Left ventricle myocardium inferior (tissue), 1 donor: ENCODE results near the gene ATRIP. TPM values are rescaled to one million over a fixed set of nuclear protein-coding genes. Genes with fewer than 3 reads are reported as not detected.

Experiments used
- DNase-seq: peaks from one replicate; pipeline ENCODE4 v3.0.0-alpha.2; 2020
- H3K27ac ChIP-seq: fragments of 200-600 bp; replicated peaks from 2 replicates; pipeline ENCODE4 v1.8.0; 2021
- H3K27me3 ChIP-seq: fragments of 200-600 bp; 2 replicates; pipeline ENCODE4 v1.8.0; 2021; ENCODE audit warnings: low read depth
- H3K36me3 ChIP-seq: fragments of 200-600 bp; 2 replicates; pipeline ENCODE4 v1.8.0; 2021
- H3K4me1 ChIP-seq: fragments of 200-600 bp; 2 replicates; pipeline ENCODE4 v1.8.0; 2021
- H3K4me3 ChIP-seq: fragments of 200-600 bp; 2 replicates; pipeline ENCODE4 v1.8.0; 2021; ENCODE audit warnings: mild to moderate bottlenecking, moderate library complexity
- H3K9me3 ChIP-seq: fragments of 200-600 bp; replicated peaks from 2 replicates; pipeline ENCODE4 v1.8.0; 2021
- CTCF ChIP-seq: fragments of 200-600 bp; IDR thresholded peaks from 2 replicates; pipeline ENCODE4 v1.8.0; 2021; ENCODE audit warnings: antibody characterized with exemption, mild to moderate bottlenecking, borderline replicate concordance
- intact Hi-C: fragments of 100-400 bp; cut with micrococcal nuclease; formaldehyde crosslinking; loops from one replicate; pipeline ENCODE4 v1.11.0; 2022
- total RNA-seq: library from RNA; stranded (reverse); fragmentation: NEBNext Ultra II Directional; extraction: Animal tissue kit (Norgen Biotek cat#: 25700); gene quantifications from one replicate; pipeline ENCODE4 v1.2.1, GENCODE V29; 2021
- donor health status: DM: no; HTN: yes; CAD: no; lungs with severe emphysema.

Gene ATRIP
- total RNA-seq, 1 donor from 2014 or later: 4.3 TPM

GRCh38 chr3:48416091-48416505 lies 30.4 kb upstream of the ATRIP start:
- TF ChIP-seq CTCF: no peak
- Histone ChIP-seq H3K4me1 (peaks cover under 1% of the 10 kb centered on the region), H3K27ac (no peak overlapping the region), H3K27me3 (no peaks in the 10 kb centered on the region), H3K9me3 (no peaks in the 10 kb centered on the region), H3K36me3 (peaks cover 91% of the 10 kb centered on the region), H3K4me3 (no peak overlapping the region)
- DNase-seq: no peak
- intact Hi-C loops: no loop called here

- TF ChIP-seq CTCF: no peak
- H3K4me1 ChIP-seq: peaks cover 5% of the 10 kb centered on the region
- DNase-seq: no peak
- no peaks in the 10 kb centered on the region for H3K9me3 ChIP-seq
- intact Hi-C loops: no loop called here
- no peaks in the 10 kb centered on the region for H3K27me3 ChIP-seq
- H3K36me3 ChIP-seq: peaks cover 86% of the 10 kb centered on the region
- no peak overlapping the region for H3K27ac ChIP-seq
- H3K4me3 ChIP-seq: no peak overlapping the region
Observed at GRCh38 chr3:48416546-48416945, 30.0 kb upstream of the ATRIP start.

- Histone ChIP-seq H3K9me3 (no peaks in the 10 kb centered on the region), H3K4me1 (peaks cover 15% of the 10 kb centered on the region), H3K36me3 (peaks cover 76% of the 10 kb centered on the region), H3K27ac (no peak overlapping the region), H3K27me3 (no peaks in the 10 kb centered on the region), H3K4me3 (no peak overlapping the region)
- intact Hi-C loops: no loop called here
- TF ChIP-seq CTCF: no peak
- DNase-seq: no peak
Observed at GRCh38 chr3:48417529-48418108, 28.9 kb upstream of the ATRIP start.

- H3K27me3 ChIP-seq: no peaks in the 10 kb centered on the region
- peaks cover 70% of the 10 kb centered on the region for H3K36me3 ChIP-seq
- H3K27ac ChIP-seq: no peak overlapping the region
- peaks cover 21% of the 10 kb centered on the region for H3K4me1 ChIP-seq
- TF ChIP-seq CTCF: no peak
- H3K4me3 ChIP-seq: no peak overlapping the region
- no peak for DNase-seq
- intact Hi-C loops: no loop called here
- H3K9me3 ChIP-seq: no peaks in the 10 kb centered on the region
Observed at GRCh38 chr3:48418140-48418539, 28.4 kb upstream of the ATRIP start.

GRCh38 chr3:48418651-48419050 lies 27.9 kb upstream of the ATRIP start:
- Histone ChIP-seq H3K36me3 (peaks cover 66% of the 10 kb centered on the region), H3K27ac (no peak overlapping the region), H3K9me3 (no peaks in the 10 kb centered on the region), H3K27me3 (no peaks in the 10 kb centered on the region), H3K4me1 (peaks cover 26% of the 10 kb centered on the region), H3K4me3 (no peak overlapping the region)
- TF ChIP-seq CTCF: no peak
- DNase-seq: no peak
- intact Hi-C loops: no loop called here
